Immature natural killer cell (primary cell): ENCODE results near the gene SLC39A1. TPM values are rescaled to one million over a fixed set of nuclear protein-coding genes. Genes with fewer than 3 reads are reported as not detected.
A peak's percentile ranks its signal among the peaks of the same experiment; 100 is the strongest.

Experiments used
- DNase-seq, 3 donors: peaks; one replicate each; pipeline ENCODE4 v3.0.0; 2022; ENCODE audit warnings: mixed read lengths in 1 of 3
- H3K27ac Mint-ChIP-seq, 6 donors: one replicate each; pipeline ENCODE4 v1.8.0; 2020; ENCODE audit warnings: mixed read lengths in 6 of 6, mild to moderate bottlenecking in 5 of 6, inconsistent platforms in 4 of 6, moderate library complexity in 3 of 6
- H3K27me3 Mint-ChIP-seq, 3 donors: one replicate each; pipeline ENCODE4 v1.8.0; 2020 to 2021; ENCODE audit warnings: low read depth in 3 of 3, mild to moderate bottlenecking in 3 of 3, mixed read lengths in 3 of 3, moderate library complexity in 3 of 3, inconsistent platforms in 1 of 3
- H3K36me3 Mint-ChIP-seq, 3 donors: one replicate each; pipeline ENCODE4 v1.8.0; 2020; ENCODE audit warnings: mixed read lengths in 3 of 3, inconsistent platforms in 2 of 3, mild to moderate bottlenecking in 2 of 3
- H3K4me1 Mint-ChIP-seq, 2 donors: one replicate each; pipeline ENCODE4 v1.8.0; 2020; ENCODE audit warnings: inconsistent platforms in 2 of 2, mild to moderate bottlenecking in 2 of 2, mixed read lengths in 2 of 2, moderate library complexity in 1 of 2
- H3K4me3 Mint-ChIP-seq, 5 donors: one replicate each; pipeline ENCODE4 v1.8.0; 2020; ENCODE audit warnings: mild to moderate bottlenecking in 5 of 5, mixed read lengths in 5 of 5, inconsistent platforms in 3 of 5, moderate library complexity in 3 of 5
- H3K9me3 Mint-ChIP-seq, 6 donors: one replicate each; pipeline ENCODE4 v1.8.0; 2020; ENCODE audit warnings: mild to moderate bottlenecking in 6 of 6, mixed read lengths in 6 of 6, inconsistent platforms in 4 of 6, moderate library complexity in 3 of 6
- polyA plus RNA-seq, 3 donors: library from polyadenylated mRNA; unstranded; fragments of 300-500 nt; fragmentation: Illumina TruSeq; gene quantifications; one replicate each; pipeline ENCODE4 v1.2.3, GENCODE V29; 2021

SLC39A1 gene
- polyA plus RNA-seq, 3 donors from 2014 or later: 52.3 to 84.8 (median 54.6) TPM

DNA sequence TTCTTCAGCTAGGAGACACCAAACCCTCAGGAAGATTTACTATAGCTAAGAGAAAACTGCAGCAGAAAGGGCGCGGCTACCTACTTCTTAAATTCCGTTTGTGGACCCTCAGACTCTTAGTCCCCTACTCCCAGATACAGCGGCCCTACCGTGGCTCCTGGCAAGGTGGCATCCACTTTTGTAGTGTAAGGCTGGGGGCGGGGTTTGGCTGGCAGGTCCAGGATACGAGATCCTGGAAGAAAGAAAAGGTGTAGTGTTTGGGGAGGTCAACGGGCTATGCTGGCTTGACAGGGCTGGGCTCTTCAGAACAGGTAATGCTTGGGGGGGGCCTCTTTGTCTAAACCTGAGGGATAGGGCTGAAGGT lies 4.6 kb upstream of the SLC39A1 start:
- H3K27ac Mint-ChIP-seq: peak overlapping the region; percentile 89 to 99 (median 97)
- H3K27me3 Mint-ChIP-seq: peaks cover 0 to 4% (median 3%) of the 10 kb centered on the region in 3 donors
- no peaks in the 10 kb centered on the region for H3K9me3 Mint-ChIP-seq
- peaks cover 52 to 57% of the 10 kb centered on the region in 2 donors for H3K4me1 Mint-ChIP-seq
- peaks cover 0 to 4% (median 0%) of the 10 kb centered on the region in 3 donors for H3K36me3 Mint-ChIP-seq
- no peak for DNase-seq
- H3K4me3 Mint-ChIP-seq: peak overlapping the region; percentile 91 to 98 (median 97)

DNA sequence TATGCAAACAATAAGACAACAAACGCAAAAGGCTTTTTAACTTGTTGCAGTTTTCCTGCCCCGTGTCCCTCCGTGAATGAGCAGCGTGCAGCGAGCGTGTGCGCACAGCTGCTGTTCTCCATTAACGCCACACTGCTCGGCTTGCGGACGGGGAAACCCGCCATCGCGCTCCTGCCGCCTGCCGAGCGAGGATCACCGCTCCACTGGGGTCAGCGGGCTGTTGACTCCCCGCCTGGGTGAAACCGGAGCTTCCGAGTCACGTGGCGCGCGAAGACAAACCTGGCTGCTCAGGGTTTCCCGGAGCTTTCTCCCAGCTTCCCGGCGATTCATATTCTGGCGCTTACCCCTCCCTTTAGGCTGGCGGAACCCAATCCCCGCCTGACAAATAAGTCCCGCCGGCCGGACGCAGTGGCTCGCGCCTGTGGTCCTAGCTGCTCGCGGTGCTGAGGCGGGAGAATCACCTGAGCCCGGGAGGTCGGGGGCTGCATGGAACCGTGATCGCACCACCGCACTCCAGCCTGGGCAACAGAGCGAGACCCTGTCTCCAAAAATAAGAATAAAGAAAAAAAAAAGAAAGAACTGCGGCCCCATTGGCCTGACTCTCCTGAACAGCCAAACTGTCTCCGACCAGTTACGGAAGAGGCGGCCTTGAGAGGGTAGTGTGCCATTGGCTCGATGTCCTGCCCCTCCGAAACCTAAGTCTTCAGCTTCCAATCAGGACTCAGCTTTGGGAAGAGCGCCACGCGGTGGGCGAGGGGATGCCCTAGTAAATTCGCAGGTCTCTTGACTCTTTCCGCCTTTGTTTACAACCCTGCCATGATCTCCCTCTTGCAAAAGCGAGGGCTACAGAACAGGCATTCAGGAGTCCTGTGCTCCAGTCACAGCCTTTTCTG lies 4.0 kb upstream of the SLC39A1 start, which contains the start of gene CREB3L4:
CREB3L4 (plus strand) TSS at position 796 of the 893 bp plus-strand sequence. CDS start 624 bp downstream, outside the sequence.
- peak within 1 kb of the TSS; percentile 91 to 98 (median 97) for H3K4me3 Mint-ChIP-seq
- no peaks in the 10 kb centered on the region for H3K9me3 Mint-ChIP-seq
- DNase-seq: peak; percentile 88 to 89 (median 89)
- H3K36me3 Mint-ChIP-seq: no peaks in the 10 kb centered on the region
- peaks cover 58 to 64% of the 10 kb centered on the region in 2 donors for H3K4me1 Mint-ChIP-seq
- H3K27me3 Mint-ChIP-seq: peaks cover 0 to 4% (median 3%) of the 10 kb centered on the region in 3 donors
- H3K27ac Mint-ChIP-seq: peak within 1 kb of the TSS; percentile 89 to 99 (median 97)

DNA sequence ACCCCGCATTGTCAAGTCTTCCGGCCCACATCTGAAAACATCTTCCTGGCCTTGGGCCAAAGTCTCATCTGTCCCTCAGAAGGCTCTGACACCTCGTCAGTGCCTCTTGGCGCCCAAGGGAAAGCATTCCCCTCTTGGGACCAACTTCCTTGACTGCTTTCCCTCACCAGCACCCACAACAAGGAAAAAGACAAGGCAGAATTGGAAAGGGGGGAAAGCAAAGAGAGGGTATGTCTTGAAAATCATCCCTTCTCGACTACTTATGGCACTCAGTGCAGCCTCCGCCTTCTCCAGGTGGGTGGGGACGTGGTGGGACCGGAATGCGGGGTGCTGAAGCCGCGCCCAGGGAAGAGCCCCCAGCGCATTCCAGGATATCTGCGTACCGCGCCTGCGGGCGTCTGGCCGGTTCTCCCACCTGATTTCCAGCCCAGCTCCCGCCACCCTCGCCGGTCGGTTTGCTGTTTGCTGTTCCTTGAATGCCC lies 554 bp upstream of the SLC39A1 start:
- Mint-ChIP-seq H3K9me3 (no peaks in the 10 kb centered on the region), H3K4me1 (peaks cover 61 to 72% of the 10 kb centered on the region in 2 donors), H3K27ac (peak overlapping the region; percentile 93 to 96 (median 95)), H3K4me3 (peak overlapping the region; percentile 89 to 96 (median 92)), H3K36me3 (peaks cover 0 to 2% (median 0%) of the 10 kb centered on the region in 3 donors), H3K27me3 (peaks cover 0 to 4% (median 3%) of the 10 kb centered on the region in 3 donors)
- no peak for DNase-seq

DNA sequence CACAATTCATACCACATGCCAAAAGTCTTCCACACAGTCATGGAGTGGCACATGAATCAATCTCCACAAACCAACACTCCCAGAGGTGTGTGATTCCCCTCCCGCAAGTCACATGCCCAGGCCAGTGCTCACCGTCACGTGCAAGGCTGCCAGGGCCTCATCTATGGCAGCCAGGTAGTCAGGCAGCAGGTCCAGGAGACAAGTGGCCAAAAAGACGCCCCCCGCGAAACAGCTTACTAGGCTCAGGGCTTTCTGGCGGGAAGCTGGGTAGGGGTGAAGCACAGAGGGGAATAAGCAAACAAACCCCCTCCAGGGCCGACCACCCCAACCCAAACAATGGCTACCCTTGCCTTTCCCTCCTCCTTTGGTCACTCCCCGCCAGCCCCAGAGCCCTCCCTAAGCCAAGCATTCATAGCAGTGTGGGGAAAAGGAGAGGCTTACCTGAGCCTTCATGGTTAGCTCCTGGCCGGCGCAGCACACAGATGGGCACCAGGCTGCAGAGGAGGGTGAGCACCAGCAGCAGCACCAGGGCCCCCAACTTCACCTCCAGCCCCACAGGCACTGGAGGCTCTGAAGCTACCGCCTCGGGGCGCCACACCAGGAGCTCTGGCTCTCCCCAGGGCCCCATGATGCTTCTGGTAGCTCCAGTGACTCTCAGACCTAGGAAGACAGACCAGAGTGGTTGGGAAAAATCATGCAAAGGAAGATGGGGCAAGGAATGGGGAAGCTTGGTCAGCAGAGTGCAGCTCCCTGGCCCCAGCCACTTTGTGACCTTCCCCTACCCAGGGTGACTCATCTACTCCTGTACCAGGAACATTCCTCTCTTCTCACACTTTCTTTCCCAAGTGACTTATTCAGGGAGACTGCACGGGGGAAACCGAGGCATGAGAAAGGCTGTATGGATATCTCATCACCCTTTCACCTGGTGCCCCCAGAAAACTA lies 978 bp downstream of the SLC39A1 start:
- Mint-ChIP-seq H3K4me3 (peak overlapping the region; percentile 89 to 96 (median 92)), H3K4me1 (peaks cover 54 to 67% of the 10 kb centered on the region in 2 donors), H3K36me3 (peaks cover 0 to 2% (median 0%) of the 10 kb centered on the region in 3 donors), H3K9me3 (no peaks in the 10 kb centered on the region), H3K27ac (peak overlapping the region; percentile 93 to 96 (median 95)), H3K27me3 (peaks cover 0 to 13% (median 7%) of the 10 kb centered on the region in 3 donors)
- no peak for DNase-seq

DNA sequence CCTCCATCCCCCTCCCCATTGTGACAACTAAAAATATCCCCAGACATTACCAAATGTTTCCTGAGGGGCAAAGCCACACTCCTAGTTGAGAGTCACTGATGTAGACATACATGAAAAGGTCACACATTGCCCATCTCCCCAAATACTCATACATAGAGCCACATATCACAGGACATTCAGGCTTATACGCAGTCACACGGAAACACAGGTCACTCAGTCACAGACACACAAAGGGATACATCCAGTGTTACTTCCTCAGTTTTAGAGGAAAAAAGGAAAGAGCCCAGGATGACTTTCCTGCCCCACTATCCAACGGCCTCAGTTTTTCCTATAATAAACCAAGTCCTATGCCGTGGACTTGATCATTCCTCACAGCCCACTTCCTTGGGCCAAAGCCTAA lies 1.9 kb downstream of the SLC39A1 start:
- H3K36me3 Mint-ChIP-seq: peaks cover 0 to 2% (median 0%) of the 10 kb centered on the region in 3 donors
- H3K4me3 Mint-ChIP-seq: peak overlapping the region in 4 of 5 donors; percentile 7 to 92 (median 40)
- peak overlapping the region in 5 of 6 donors; percentile 10 to 96 (median 43) for H3K27ac Mint-ChIP-seq

DNA sequence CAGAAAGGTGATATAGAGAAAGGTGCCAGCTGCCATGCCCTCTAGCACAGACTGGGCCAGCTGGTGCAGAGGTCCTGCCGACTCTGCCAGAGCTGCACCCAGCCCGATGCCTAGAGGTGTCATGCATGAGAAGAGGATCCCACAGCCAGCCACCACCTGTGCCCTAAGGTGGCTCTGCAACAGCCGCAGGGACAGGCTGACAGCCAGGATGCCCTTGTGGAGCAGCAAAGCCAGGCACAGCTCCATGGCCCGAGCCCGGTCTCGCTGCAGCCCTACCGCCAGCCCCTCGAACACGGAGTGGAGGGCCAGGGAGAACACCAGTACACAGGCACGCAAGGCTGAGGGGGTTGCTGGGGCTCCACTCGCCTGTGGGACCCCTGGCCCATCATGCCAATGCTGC lies 3.1 kb downstream of the SLC39A1 start:
- peak overlapping the region in 1 of 5 donors; percentile 42 for H3K4me3 Mint-ChIP-seq

More for the DNA sequence above, 1.9 kb downstream of the SLC39A1 start:
- DNase-seq: no peak
- peaks cover 54 to 67% of the 10 kb centered on the region in 2 donors for H3K4me1 Mint-ChIP-seq
- peaks cover 0 to 13% (median 8%) of the 10 kb centered on the region in 3 donors for H3K27me3 Mint-ChIP-seq
- H3K9me3 Mint-ChIP-seq: no peaks in the 10 kb centered on the region

DNA sequence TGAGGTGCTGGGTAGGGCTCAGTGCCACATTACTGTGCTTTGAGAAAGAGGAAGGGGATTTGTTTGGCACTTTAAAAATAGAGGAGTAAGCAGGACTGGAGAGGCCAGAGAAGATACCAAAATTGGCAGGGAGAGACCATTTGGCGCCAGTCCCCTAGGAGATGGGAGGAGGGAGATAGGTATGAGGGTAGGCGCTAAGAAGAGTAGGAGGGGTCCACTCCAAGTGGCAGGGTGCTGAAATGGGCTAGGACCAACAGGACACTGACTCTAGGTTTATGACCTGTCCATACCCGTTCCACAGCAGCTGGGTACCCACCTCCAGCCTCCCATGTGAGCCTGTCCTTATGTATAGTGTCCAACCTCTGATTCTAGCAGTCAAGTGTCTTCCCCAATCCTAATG lies 3.9 kb downstream of the SLC39A1 start:
- Mint-ChIP-seq H3K27me3 (peaks cover 0 to 13% (median 8%) of the 10 kb centered on the region in 3 donors), H3K4me1 (peaks cover 59 to 68% of the 10 kb centered on the region in 2 donors), H3K4me3 (peak overlapping the region in 2 of 5 donors; percentile 42 to 57), H3K27ac (peak overlapping the region in 4 of 6 donors; percentile 47 to 98 (median 90)), H3K9me3 (no peaks in the 10 kb centered on the region), H3K36me3 (peaks cover 0 to 4% (median under 1%) of the 10 kb centered on the region in 3 donors)
- no peak for DNase-seq

More for the DNA sequence above, 3.1 kb downstream of the SLC39A1 start:
- Mint-ChIP-seq H3K27me3 (peaks cover 0 to 13% (median 8%) of the 10 kb centered on the region in 3 donors), H3K4me1 (peaks cover 55 to 66% of the 10 kb centered on the region in 2 donors), H3K9me3 (no peaks in the 10 kb centered on the region), H3K36me3 (peaks cover 0 to 2% (median 0%) of the 10 kb centered on the region in 3 donors), H3K27ac (peak overlapping the region in 2 of 6 donors; percentile 31 to 40)
- no peak for DNase-seq

DNA sequence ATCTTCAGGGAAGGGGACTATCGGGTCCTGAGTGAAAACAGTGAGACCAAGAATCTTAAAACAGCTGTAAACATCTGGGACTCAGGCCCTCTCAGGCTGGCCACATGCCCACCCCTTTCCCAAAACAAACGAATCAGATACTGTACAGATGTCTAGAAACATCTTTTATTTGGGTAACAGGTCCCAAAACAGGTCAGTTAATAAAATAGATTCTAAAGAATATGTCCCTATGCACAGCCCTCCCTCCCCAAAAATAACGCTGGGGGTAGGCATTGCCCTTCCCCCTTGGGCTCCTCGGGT lies 4.4 kb downstream of the SLC39A1 start:
- Mint-ChIP-seq H3K27me3 (peaks cover 0 to 13% (median 8%) of the 10 kb centered on the region in 3 donors), H3K36me3 (peaks cover 0 to 9% (median 6%) of the 10 kb centered on the region in 3 donors), H3K4me3 (peak overlapping the region; percentile 91 to 99 (median 96)), H3K27ac (peak overlapping the region; percentile 94 to 98 (median 96)), H3K4me1 (peaks cover 59 to 68% of the 10 kb centered on the region in 2 donors), H3K9me3 (no peaks in the 10 kb centered on the region)
- DNase-seq: no peak

DNA sequence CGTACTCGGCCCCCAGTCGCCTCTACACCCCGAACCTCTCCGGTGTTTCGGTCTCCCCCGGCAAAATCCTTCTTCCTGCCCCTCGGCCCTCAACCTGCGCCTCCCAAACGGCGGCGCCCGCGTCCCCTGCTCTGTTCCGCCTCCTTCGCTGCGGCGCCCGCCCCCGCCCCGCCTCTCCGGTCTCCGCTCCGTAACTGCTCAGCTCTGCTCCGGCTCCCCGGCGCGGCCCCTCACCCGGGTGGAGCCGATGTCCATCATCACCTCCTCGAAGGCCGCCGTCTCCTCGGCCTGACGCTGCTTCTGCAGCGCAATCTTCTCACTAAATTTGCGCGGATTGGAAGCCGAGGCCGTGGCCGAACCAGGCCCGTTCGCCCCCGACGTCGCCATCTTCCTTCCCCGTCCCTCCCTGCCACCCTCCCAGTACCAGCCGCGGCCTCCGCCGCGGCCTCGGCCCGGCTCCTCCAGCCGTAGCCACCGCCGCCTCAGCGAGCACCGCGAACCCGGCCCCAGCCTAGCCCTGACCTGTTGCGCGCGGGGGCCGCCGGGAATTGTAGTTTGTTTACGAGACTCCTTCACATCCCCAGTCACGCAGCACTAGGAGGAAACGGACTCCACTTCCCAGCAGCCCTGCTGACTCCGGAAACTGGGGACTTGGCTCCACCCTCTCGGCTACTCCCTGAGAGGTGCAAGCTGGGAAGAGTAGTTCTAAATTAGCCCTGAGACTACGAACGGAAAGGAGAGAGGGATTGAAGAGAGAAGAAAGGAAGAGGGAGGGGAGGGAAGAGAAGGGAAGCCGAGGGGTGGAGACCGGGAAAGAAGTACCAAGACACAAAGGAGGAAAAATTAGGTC lies 5.0 kb downstream of the SLC39A1 start, which contains the start of gene CRTC2:
CRTC2 (minus strand) TSS at position 502 of the 850 bp plus-strand sequence; CDS start at position 387, 115 bp downstream.
- Mint-ChIP-seq H3K4me1 (peaks cover 57 to 64% of the 10 kb centered on the region in 2 donors), H3K27me3 (peaks cover 0 to 10% (median 5%) of the 10 kb centered on the region in 3 donors), H3K4me3 (peak within 1 kb of the TSS; percentile 91 to 99 (median 96)), H3K36me3 (peaks cover 0 to 15% (median 6%) of the 10 kb centered on the region in 3 donors), H3K9me3 (no peaks in the 10 kb centered on the region), H3K27ac (peak within 1 kb of the TSS; percentile 94 to 98 (median 96))
- peak; percentile 95 to 96 (median 96) for DNase-seq

DNA sequence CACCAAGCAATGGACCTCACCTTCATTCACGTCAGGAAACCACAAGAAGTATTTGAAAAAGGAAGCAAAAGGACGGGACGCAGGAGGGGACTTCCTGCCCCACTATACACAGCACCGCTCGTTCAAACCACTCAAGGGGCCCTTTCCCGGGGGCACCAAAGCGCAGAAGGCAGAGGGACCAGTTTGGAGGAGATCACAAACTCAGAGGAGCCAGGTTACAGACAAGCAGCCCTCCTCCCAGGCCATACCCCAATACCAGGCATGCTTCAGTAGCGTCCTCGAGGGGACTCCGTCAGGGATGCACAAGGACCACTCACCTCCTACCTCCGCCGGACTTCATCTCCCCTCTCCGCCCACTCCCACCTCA lies 5.6 kb downstream of the SLC39A1 start:
- peak overlapping the region; percentile 94 to 98 (median 96) for H3K27ac Mint-ChIP-seq
- peaks cover 0 to 8% (median 5%) of the 10 kb centered on the region in 3 donors for H3K27me3 Mint-ChIP-seq
- DNase-seq: peak; percentile 51 to 68 (median 57)
- H3K4me1 Mint-ChIP-seq: peaks cover 52 to 58% of the 10 kb centered on the region in 2 donors
- no peaks in the 10 kb centered on the region for H3K9me3 Mint-ChIP-seq
- H3K4me3 Mint-ChIP-seq: peak overlapping the region; percentile 91 to 99 (median 96)
- peaks cover 0 to 17% (median 6%) of the 10 kb centered on the region in 3 donors for H3K36me3 Mint-ChIP-seq

DNA sequence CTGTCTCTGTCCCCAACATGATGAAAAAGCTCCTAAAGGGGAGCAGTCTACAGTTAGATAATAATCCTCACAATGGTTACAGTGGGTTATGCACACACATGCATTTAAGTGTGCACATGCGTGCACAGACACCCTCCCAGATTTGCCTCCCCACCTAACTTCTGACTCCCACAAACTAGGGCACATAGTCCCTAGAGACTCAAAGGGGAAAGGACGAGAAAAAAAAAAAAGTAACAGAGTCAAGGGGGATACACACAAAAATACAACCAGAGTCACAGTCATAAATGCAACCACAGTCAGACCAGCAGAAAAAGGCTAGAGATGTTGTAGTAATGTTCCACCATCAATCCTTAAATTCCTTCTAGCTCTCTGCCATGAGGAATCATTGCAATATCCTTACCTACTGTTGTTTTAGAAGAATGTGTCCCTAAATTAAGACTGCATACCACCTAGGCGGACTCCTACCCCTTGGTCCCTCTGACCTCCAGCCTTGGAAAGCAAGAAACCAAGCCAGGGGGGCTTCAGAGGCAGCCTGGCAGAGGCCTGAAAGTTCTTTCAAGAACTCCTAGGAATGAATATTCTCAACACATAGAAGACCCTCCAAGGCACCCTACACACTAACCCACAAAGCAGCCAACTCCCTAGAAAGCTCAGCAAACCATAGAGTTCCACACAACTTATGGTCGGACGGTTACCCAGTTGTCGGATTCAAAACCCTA lies 6.2 kb downstream of the SLC39A1 start:
- peak overlapping the region; percentile 94 to 98 (median 96) for H3K27ac Mint-ChIP-seq
- no peak for DNase-seq
- peaks cover 0 to 8% (median 5%) of the 10 kb centered on the region in 3 donors for H3K27me3 Mint-ChIP-seq
- H3K4me3 Mint-ChIP-seq: peak overlapping the region; percentile 91 to 99 (median 96)
- H3K36me3 Mint-ChIP-seq: peaks cover 0 to 18% (median 6%) of the 10 kb centered on the region in 3 donors
- peaks cover 47 to 52% of the 10 kb centered on the region in 2 donors for H3K4me1 Mint-ChIP-seq
- no peaks in the 10 kb centered on the region for H3K9me3 Mint-ChIP-seq
